K562 (cell line): Measurements from ENCODE around the gene AGAP3. TPM values are rescaled to one million over a fixed set of nuclear protein-coding genes. Genes with fewer than 3 reads are reported as not detected.

Experiments
- ARHGAP35 ChIP-seq: fragments of 450-650 bp; IDR thresholded peaks from 2 replicates; pipeline ENCODE4 v1.6.1; 2018; ENCODE audit not compliant: partially characterized antibody
- CEBPB ChIP-seq: fragments of 450-650 bp; IDR thresholded peaks from 2 replicates; pipeline ENCODE4 v1.6.1; 2016; ENCODE audit warnings: missing genetic modification characterization, missing compliant biosample characterization
- ESRRA ChIP-seq: fragments of 450-650 bp; IDR thresholded peaks from 2 replicates; pipeline ENCODE4 v1.6.1; 2014; ENCODE audit warnings: low read depth, mild to moderate bottlenecking, moderate library complexity, borderline replicate concordance
- GTF2E2 ChIP-seq: fragments of 200-800 bp; sonication (Bioruptor generic); IDR thresholded peaks from 2 replicates; pipeline ENCODE4 v1.6.1; 2016; ENCODE audit warnings: missing genetic modification characterization, missing compliant biosample characterization
- HIVEP1 ChIP-seq: fragments of 250-450 bp; sonication (Bioruptor Pico); IDR thresholded peaks from 2 replicates; pipeline ENCODE4 v1.4.0; 2020; ENCODE audit warnings: mild to moderate bottlenecking
- HNRNPK ChIP-seq: fragments of 200-400 bp; formaldehyde crosslinking; IDR thresholded peaks from one replicate; pipeline ENCODE4 v1.6.1; 2018; ENCODE audit warnings: mild to moderate bottlenecking, low read depth, low read length; ENCODE audit not compliant: poor library complexity, severe bottlenecking
- KDM2B ChIP-seq: fragments of 250-450 bp; sonication (Bioruptor Pico); IDR thresholded peaks from 2 replicates; pipeline ENCODE4 v1.8.0; 2021; ENCODE audit warnings: mild to moderate bottlenecking, moderate library complexity
- MTA1 ChIP-seq: fragments of 450-650 bp; IDR thresholded peaks from 2 replicates; pipeline ENCODE4 v1.6.1; 2017; ENCODE audit warnings: borderline replicate concordance
- NFE2 ChIP-seq: IDR thresholded peaks from 2 replicates; pipeline ENCODE4 v1.6.1; 2014; ENCODE audit warnings: antibody characterized with exemption, low read depth
- PCBP2 ChIP-seq: fragments of 200-400 bp; formaldehyde crosslinking; IDR thresholded peaks from 2 replicates; pipeline ENCODE4 v1.6.1; 2018; ENCODE audit warnings: low read length, low read depth, mild to moderate bottlenecking, moderate library complexity; ENCODE audit not compliant: poor library complexity, severe bottlenecking
- RBBP5 ChIP-seq: fragments of 200-600 bp; sonication (generic); IDR thresholded peaks from 2 replicates; pipeline ENCODE4 v1.6.1; 2012; ENCODE audit warnings: borderline replicate concordance, mild to moderate bottlenecking, low read length, control low read depth, inconsistent platforms; ENCODE audit not compliant: insufficient read depth, poor library complexity, severe bottlenecking
- SETDB1 ChIP-seq: IDR thresholded peaks from one replicate; pipeline ENCODE4 v1.6.1; 2012; ENCODE audit warnings: low read length, control low read depth, inconsistent platforms
- SMARCA4 ChIP-seq: fragments of 450-650 bp; IDR thresholded peaks from 2 replicates; pipeline ENCODE4 v1.6.1; 2016
- STAT5A ChIP-seq: IDR thresholded peaks from 2 replicates; pipeline ENCODE4 v1.6.1; 2012; ENCODE audit warnings: low read length, inconsistent platforms, borderline replicate concordance
- TSC22D4 ChIP-seq: fragments of 450-650 bp; IDR thresholded peaks from 2 replicates; pipeline ENCODE4 v1.6.1; 2016; ENCODE audit warnings: missing genetic modification characterization, missing biosample characterization, control low read depth
- XRCC3 ChIP-seq: fragments of 450-650 bp; IDR thresholded peaks from 2 replicates; pipeline ENCODE4 v1.6.1; 2017; ENCODE audit warnings: mild to moderate bottlenecking, moderate library complexity
- ZBTB9 ChIP-seq: fragments of 450-650 bp; formaldehyde crosslinking; IDR thresholded peaks from 2 replicates; pipeline ENCODE4 v1.4.0; 2020; ENCODE audit warnings: mild to moderate bottlenecking, moderate library complexity
- ZFPM2 ChIP-seq: fragments of 250-450 bp; sonication (Bioruptor Pico); IDR thresholded peaks from 2 replicates; pipeline ENCODE4 v1.5.1; 2022; ENCODE audit warnings: mild to moderate bottlenecking
- ZFX ChIP-seq: sonication (generic); formaldehyde crosslinking; IDR thresholded peaks from 2 replicates; pipeline ENCODE4 v1.8.0; 2022; ENCODE audit warnings: mild to moderate bottlenecking, missing genetic modification reagents, moderate library complexity
- ZNF143 ChIP-seq: sonication (generic); formaldehyde crosslinking; IDR thresholded peaks from 2 replicates; pipeline ENCODE4 v1.9.0; 2022; ENCODE audit warnings: mild to moderate bottlenecking, missing genetic modification reagents
- polyA plus RNA-seq, 8 experiments: library from polyadenylated mRNA; depleted of rRNA in 4 of 8; stranded (reverse) in 5 of 8; unstranded in 3 of 8; fragments of >200 nt; fragmentation: Nextera tagmentation in 2 of 8; fragmentation: Illumina TruSeq in 1 of 8; extraction: Ambion mirVana in 2 of 8; extraction: Trizol in 1 of 8; gene quantifications; 2 replicates each; pipeline versions ENCODE4 v1.2.1 to v1.2.3, GENCODE V29; 2011 to 2014; ENCODE audit warnings: inconsistent platforms in 1 of 8, missing spikeins in 1 of 8
- total RNA-seq, 7 experiments: library from RNA; depleted of rRNA in 6 of 7; stranded (reverse); fragments of >200 nt in 6 of 7; fragmentation: Illumina TruSeq in 2 of 7; extraction: Trizol in 2 of 7; gene quantifications; 2 replicates each; pipeline versions ENCODE4 v1.2.1 to v1.2.3, GENCODE V29; 2011 to 2021; ENCODE audit warnings: low replicate concordance in 1 of 7

Gene AGAP3
- total and polyA plus RNA-seq, 9 of the 15 experiments (the other 6 are each of a cell fraction or from before 2014, with no cell fraction given), result 3.4 to 208 (median 62.2) TPM

- TF ChIP-seq ESRRA (peak; percentile 66; the same call in 1 of the 2 replicates), STAT5A (no peak; the same call in 1 of the 2 replicates), GTF2E2 (no peak), ZBTB9 (CRISPR knock-in tag) (0 out of 2 replicates have a peak, but pooled peaks have one; percentile 24), PCBP2 (no peak), SMARCA4 (peak; percentile 50; the same call in 1 of the 2 replicates), RBBP5 (peak; percentile 33), ZFX (CRISPR knock-in tag) (no peak), NFE2 (no peak), ZNF143 (CRISPR knock-in tag) (no peak), MTA1 (peak; percentile 82; the same call in 1 of the 2 replicates), ZFPM2 (CRISPR knock-in tag) (0 out of 2 replicates have a peak, but pooled peaks have one; percentile 21), HIVEP1 (CRISPR knock-in tag) (no peak), CEBPB (tag) (no peak), XRCC3 (no peak), SETDB1 (no peak), TSC22D4 (tag) (no peak), ARHGAP35 (peak; percentile 81), HNRNPK (no peak), KDM2B (CRISPR knock-in tag) (peak; percentile 73; the same call in 1 of the 2 replicates)
Observed at GRCh38 chr7:151168003-151168786, 81.9 kb downstream of the AGAP3 start (continued).
